H1 (cell line): Measurements from ENCODE around the gene CBLC. TPM values are rescaled to one million over a fixed set of nuclear protein-coding genes. Genes with fewer than 3 reads are reported as not detected.
A peak's percentile ranks its signal among the peaks of the same experiment; 100 is the strongest.

Source experiments
- BCL11A ChIP-seq, 2 experiments: IDR thresholded peaks; one replicate each; pipeline ENCODE4 v1.6.1; 2011; ENCODE audit warnings: low read depth in 2 of 2, low read length in 2 of 2, mild to moderate bottlenecking in 2 of 2
- CREB1 ChIP-seq: IDR thresholded peaks from 2 replicates; pipeline ENCODE4 v1.6.1; 2012; ENCODE audit warnings: inconsistent platforms
- EZH2 ChIP-seq: fragments of 200-600 bp; sonication (generic); IDR thresholded peaks from 2 replicates; pipeline ENCODE4 v1.7.1; 2012; ENCODE audit warnings: low read depth, mild to moderate bottlenecking, moderate library complexity, low read length, inconsistent platforms; ENCODE audit not compliant: severe bottlenecking
- GABPA ChIP-seq: IDR thresholded peaks from 2 replicates; pipeline ENCODE4 v1.6.1; 2011; ENCODE audit warnings: mild to moderate bottlenecking, low read length, moderate library complexity, borderline replicate concordance; ENCODE audit not compliant: insufficient read depth
- HDAC6 ChIP-seq: IDR thresholded peaks from one replicate; pipeline ENCODE4 v1.7.1; 2012; ENCODE audit warnings: low read depth, mild to moderate bottlenecking, inconsistent platforms, low read length, moderate library complexity
- SIX5 ChIP-seq: IDR thresholded peaks from 2 replicates; pipeline ENCODE4 v1.6.1; 2011; ENCODE audit warnings: mild to moderate bottlenecking, low read depth, low read length
- SP2 ChIP-seq: IDR thresholded peaks from 2 replicates; pipeline ENCODE4 v1.6.1; 2012; ENCODE audit warnings: mild to moderate bottlenecking, low read length, inconsistent platforms
- SUZ12 ChIP-seq: fragments of 200-600 bp; sonication (generic); IDR thresholded peaks from 2 replicates; pipeline ENCODE4 v1.6.1; 2012; ENCODE audit warnings: mild to moderate bottlenecking, inconsistent platforms, low read length, moderate library complexity, mixed read lengths
- TBP ChIP-seq: IDR thresholded peaks from 2 replicates; pipeline ENCODE4 v1.6.1; 2011; ENCODE audit warnings: low read depth, low read length, improper control_type of control experiment
- polyA plus RNA-seq, 7 experiments: library from polyadenylated mRNA; depleted of rRNA in 3 of 7; stranded (reverse) in 5 of 7; unstranded in 2 of 7; fragments of >200 nt in 5 of 7; fragments of 200-250 nt in 2 of 7; gene quantifications; 1 replicate in 5 of 7; 2 replicates in 1 of 7; 4 replicates in 1 of 7; pipeline versions ENCODE4 v1.2.1 to v1.2.3, GENCODE V29; 2011 to 2013; ENCODE audit warnings: missing spikeins in 2 of 7, mixed read lengths in 2 of 7
- total RNA-seq: library from RNA; stranded (reverse); fragmentation: NEBNext Ultra II Directional; extraction: Animal tissue kit (Norgen Biotek cat#: 25700); gene quantifications from 2 replicates; pipeline ENCODE4 v1.2.1, GENCODE V29; 2021
- TF ChIP-seq, protein P1 (sequence below): fragments of 300-600 bp; sonication (generic); IDR thresholded peaks from 2 replicates; pipeline ENCODE4 v1.7.1; 2012; ENCODE audit warnings: low read length, moderate library complexity, mild to moderate bottlenecking, inconsistent platforms; ENCODE audit not compliant: insufficient replicate concordance

Gene CBLC
- total and polyA plus RNA-seq, 2 of the 8 experiments (the other 6 are each of a cell fraction or from before 2014, with no cell fraction given), result 17.4 to 35.7 TPM

DNA sequence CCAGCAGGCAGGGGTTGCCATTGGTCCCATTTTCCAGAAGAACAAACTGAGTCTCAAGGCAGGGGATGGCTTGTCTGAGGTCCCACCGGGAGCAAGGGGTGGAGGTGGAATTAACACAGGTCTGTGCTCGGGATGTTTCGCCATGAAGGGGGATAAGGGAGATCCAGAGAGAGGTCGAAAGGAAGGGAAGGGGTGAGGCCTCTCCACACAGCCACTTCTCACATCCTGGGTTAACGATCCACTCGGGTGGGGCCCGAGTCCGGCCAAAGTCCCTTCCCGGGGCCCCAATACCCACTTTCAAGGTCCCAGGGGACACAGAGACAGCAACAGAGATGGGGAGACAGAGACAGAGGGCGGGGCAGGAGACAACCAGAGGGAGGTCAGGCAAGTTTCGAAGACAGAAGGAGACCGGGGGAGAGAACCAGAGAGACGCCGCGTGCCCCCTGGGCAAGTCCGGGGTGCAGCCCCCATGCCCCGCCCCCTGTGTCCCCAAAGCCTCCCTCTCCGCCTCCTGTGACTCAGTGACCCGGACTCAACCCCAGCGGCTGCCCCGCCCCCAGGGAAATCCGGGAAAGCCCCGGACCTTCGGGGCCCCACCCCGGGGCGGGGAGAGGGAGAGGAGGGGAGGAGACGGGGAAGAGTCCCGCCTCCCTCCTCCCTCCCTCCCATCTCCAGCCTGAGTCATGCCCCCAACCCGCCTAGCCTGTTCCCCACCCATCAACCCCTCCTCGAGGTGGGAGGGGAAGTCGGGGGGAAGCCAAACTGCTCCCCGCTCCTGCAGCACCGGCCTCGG lies 30.5 kb upstream of the CBLC start (continued):
- TF ChIP-seq, protein P1, sequence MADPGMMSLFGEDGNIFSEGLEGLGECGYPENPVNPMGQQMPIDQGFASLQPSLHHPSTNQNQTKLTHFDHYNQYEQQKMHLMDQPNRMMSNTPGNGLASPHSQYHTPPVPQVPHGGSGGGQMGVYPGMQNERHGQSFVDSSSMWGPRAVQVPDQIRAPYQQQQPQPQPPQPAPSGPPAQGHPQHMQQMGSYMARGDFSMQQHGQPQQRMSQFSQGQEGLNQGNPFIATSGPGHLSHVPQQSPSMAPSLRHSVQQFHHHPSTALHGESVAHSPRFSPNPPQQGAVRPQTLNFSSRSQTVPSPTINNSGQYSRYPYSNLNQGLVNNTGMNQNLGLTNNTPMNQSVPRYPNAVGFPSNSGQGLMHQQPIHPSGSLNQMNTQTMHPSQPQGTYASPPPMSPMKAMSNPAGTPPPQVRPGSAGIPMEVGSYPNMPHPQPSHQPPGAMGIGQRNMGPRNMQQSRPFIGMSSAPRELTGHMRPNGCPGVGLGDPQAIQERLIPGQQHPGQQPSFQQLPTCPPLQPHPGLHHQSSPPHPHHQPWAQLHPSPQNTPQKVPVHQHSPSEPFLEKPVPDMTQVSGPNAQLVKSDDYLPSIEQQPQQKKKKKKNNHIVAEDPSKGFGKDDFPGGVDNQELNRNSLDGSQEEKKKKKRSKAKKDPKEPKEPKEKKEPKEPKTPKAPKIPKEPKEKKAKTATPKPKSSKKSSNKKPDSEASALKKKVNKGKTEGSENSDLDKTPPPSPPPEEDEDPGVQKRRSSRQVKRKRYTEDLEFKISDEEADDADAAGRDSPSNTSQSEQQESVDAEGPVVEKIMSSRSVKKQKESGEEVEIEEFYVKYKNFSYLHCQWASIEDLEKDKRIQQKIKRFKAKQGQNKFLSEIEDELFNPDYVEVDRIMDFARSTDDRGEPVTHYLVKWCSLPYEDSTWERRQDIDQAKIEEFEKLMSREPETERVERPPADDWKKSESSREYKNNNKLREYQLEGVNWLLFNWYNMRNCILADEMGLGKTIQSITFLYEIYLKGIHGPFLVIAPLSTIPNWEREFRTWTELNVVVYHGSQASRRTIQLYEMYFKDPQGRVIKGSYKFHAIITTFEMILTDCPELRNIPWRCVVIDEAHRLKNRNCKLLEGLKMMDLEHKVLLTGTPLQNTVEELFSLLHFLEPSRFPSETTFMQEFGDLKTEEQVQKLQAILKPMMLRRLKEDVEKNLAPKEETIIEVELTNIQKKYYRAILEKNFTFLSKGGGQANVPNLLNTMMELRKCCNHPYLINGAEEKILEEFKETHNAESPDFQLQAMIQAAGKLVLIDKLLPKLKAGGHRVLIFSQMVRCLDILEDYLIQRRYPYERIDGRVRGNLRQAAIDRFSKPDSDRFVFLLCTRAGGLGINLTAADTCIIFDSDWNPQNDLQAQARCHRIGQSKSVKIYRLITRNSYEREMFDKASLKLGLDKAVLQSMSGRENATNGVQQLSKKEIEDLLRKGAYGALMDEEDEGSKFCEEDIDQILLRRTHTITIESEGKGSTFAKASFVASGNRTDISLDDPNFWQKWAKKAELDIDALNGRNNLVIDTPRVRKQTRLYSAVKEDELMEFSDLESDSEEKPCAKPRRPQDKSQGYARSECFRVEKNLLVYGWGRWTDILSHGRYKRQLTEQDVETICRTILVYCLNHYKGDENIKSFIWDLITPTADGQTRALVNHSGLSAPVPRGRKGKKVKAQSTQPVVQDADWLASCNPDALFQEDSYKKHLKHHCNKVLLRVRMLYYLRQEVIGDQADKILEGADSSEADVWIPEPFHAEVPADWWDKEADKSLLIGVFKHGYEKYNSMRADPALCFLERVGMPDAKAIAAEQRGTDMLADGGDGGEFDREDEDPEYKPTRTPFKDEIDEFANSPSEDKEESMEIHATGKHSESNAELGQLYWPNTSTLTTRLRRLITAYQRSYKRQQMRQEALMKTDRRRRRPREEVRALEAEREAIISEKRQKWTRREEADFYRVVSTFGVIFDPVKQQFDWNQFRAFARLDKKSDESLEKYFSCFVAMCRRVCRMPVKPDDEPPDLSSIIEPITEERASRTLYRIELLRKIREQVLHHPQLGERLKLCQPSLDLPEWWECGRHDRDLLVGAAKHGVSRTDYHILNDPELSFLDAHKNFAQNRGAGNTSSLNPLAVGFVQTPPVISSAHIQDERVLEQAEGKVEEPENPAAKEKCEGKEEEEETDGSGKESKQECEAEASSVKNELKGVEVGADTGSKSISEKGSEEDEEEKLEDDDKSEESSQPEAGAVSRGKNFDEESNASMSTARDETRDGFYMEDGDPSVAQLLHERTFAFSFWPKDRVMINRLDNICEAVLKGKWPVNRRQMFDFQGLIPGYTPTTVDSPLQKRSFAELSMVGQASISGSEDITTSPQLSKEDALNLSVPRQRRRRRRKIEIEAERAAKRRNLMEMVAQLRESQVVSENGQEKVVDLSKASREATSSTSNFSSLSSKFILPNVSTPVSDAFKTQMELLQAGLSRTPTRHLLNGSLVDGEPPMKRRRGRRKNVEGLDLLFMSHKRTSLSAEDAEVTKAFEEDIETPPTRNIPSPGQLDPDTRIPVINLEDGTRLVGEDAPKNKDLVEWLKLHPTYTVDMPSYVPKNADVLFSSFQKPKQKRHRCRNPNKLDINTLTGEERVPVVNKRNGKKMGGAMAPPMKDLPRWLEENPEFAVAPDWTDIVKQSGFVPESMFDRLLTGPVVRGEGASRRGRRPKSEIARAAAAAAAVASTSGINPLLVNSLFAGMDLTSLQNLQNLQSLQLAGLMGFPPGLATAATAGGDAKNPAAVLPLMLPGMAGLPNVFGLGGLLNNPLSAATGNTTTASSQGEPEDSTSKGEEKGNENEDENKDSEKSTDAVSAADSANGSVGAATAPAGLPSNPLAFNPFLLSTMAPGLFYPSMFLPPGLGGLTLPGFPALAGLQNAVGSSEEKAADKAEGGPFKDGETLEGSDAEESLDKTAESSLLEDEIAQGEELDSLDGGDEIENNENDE, result no peak
- TF ChIP-seq BCL11A (IDR thresholded peaks at IDR 0.05; ENCODE audit: low read depth in 2 of 2, low read length in 2 of 2) (no peak), SIX5 (no peak), GABPA (no peak), SP2 (no peak), HDAC6 (no peak), TBP (no peak), EZH2 (no peak), SUZ12 (no peak), CREB1 (0 out of 2 replicates have a peak, but pooled peaks have one; percentile 10)
